Liver (tissue), 9 donors: Measurements from ENCODE around the gene KLHDC7B. TPM values are rescaled to one million over a fixed set of nuclear protein-coding genes. Genes with fewer than 3 reads are reported as not detected.

ENCODE experiments used
- DNase-seq: peaks from one replicate; pipeline ENCODE4 v3.0.0-alpha.2; 2017; ENCODE audit warnings: low spot score
- H3K27ac ChIP-seq, 2 donors: one replicate each; pipeline ENCODE4 v1.7.0; 2013; ENCODE audit warnings: inconsistent platforms in 2 of 2, low read length in 2 of 2, control low read depth in 1 of 2, low read depth in 1 of 2, mild to moderate bottlenecking in 1 of 2
- H3K27me3 ChIP-seq, 4 donors: one replicate each; pipeline versions ENCODE4 v1.6.1 to v1.7.0; 2013; ENCODE audit warnings: low read length in 3 of 4, inconsistent platforms in 1 of 4, mild to moderate bottlenecking in 1 of 4, moderate library complexity in 1 of 4; ENCODE audit not compliant: control insufficient read depth in 4 of 4, insufficient read depth in 4 of 4
- H3K36me3 ChIP-seq, 4 donors: one replicate each; pipeline versions ENCODE4 v1.6.1 to v1.7.0; 2013; ENCODE audit warnings: low read length in 3 of 4, mild to moderate bottlenecking in 3 of 4, low read depth in 1 of 4, moderate library complexity in 1 of 4; ENCODE audit not compliant: control insufficient read depth in 4 of 4, insufficient read depth in 3 of 4
- H3K4me1 ChIP-seq, 4 donors: one replicate each; pipeline versions ENCODE4 v1.6.1 to v1.7.0; 2013; ENCODE audit warnings: low read length in 3 of 4, mild to moderate bottlenecking in 3 of 4, moderate library complexity in 1 of 4; ENCODE audit not compliant: control insufficient read depth in 4 of 4, insufficient read depth in 4 of 4
- H3K4me3 ChIP-seq, 3 donors: one replicate each; pipeline versions ENCODE4 v1.6.1 to v1.7.0; 2013; ENCODE audit warnings: low read length in 3 of 3, control low read depth in 1 of 3, low read depth in 1 of 3, mild to moderate bottlenecking in 1 of 3
- H3K9ac ChIP-seq, 2 donors: one replicate each; pipeline ENCODE4 v1.7.0; 2013; ENCODE audit warnings: low read length in 2 of 2, mild to moderate bottlenecking in 2 of 2, moderate library complexity in 2 of 2, control low read depth in 1 of 2, low read depth in 1 of 2
- H3K9me3 ChIP-seq, 4 donors: one replicate each; pipeline versions ENCODE4 v1.6.1 to v1.7.0; 2013; ENCODE audit warnings: low read length in 3 of 4; ENCODE audit not compliant: control insufficient read depth in 4 of 4
- CTCF ChIP-seq: fragments of 150-350 bp; IDR thresholded peaks from 2 replicates; pipeline ENCODE4 v1.5.1; 2017; ENCODE audit warnings: improper control_type of control experiment, low read depth, low read length; ENCODE audit not compliant: missing input control
- FOXA1 ChIP-seq: IDR thresholded peaks from 2 replicates; pipeline ENCODE4 v1.6.1; 2016; ENCODE audit warnings: antibody characterized with exemption
- FOXA2 ChIP-seq: IDR thresholded peaks from 2 replicates; pipeline ENCODE4 v1.6.1; 2016; ENCODE audit warnings: antibody characterized with exemption
- GABPA ChIP-seq, 2 donors: IDR thresholded peaks in 1 of 2; conservative IDR thresholded peaks in 1 of 2; 2 replicates each; pipeline ENCODE4 v1.6.1; 2016; ENCODE audit warnings: antibody characterized with exemption in 2 of 2, mild to moderate bottlenecking in 1 of 2, moderate library complexity in 1 of 2
- HNF4A ChIP-seq, 2 donors: conservative IDR thresholded peaks; 2 replicates each; pipeline ENCODE4 v1.6.1; 2016; ENCODE audit warnings: antibody characterized with exemption in 2 of 2, mild to moderate bottlenecking in 2 of 2
- JUND ChIP-seq, 2 donors: IDR thresholded peaks; 2 replicates each; pipeline ENCODE4 v1.6.1; 2016; ENCODE audit warnings: antibody characterized with exemption in 2 of 2
- MAX ChIP-seq: IDR thresholded peaks from 2 replicates; pipeline ENCODE4 v1.6.1; 2016; ENCODE audit warnings: antibody characterized with exemption
- NR2F2 ChIP-seq: IDR thresholded peaks from 2 replicates; pipeline ENCODE4 v1.6.1; 2016; ENCODE audit warnings: antibody characterized with exemption
- RAD21 ChIP-seq, 2 donors: IDR thresholded peaks; 2 replicates each; pipeline ENCODE4 v1.6.1; 2016; ENCODE audit warnings: antibody characterized with exemption in 2 of 2, mild to moderate bottlenecking in 2 of 2
- SP1 ChIP-seq: IDR thresholded peaks from 2 replicates; pipeline ENCODE4 v1.6.1; 2018; ENCODE audit warnings: antibody characterized with exemption, mild to moderate bottlenecking
- TAF1 ChIP-seq: conservative IDR thresholded peaks from 2 replicates; pipeline ENCODE4 v1.6.1; 2016; ENCODE audit warnings: antibody characterized with exemption, mild to moderate bottlenecking
- YY1 ChIP-seq: IDR thresholded peaks from 2 replicates; pipeline ENCODE4 v1.6.1; 2016; ENCODE audit warnings: antibody characterized with exemption, mild to moderate bottlenecking
- WGBS: extraction: QIAGEN DNeasy Blood & Tissue Kit; methylation state at CpG from one replicate; pipeline ENCODE4 v1.1.7; 2013; 5-methylcytosine and 5-hydroxymethylcytosine counted together
- polyA plus RNA-seq, 2 donors: library from polyadenylated mRNA; stranded (reverse) in 1 of 2; unstranded in 1 of 2; fragments of 200-250 nt in 1 of 2; fragments of >200 nt in 1 of 2; fragmentation: Nextera tagmentation in 1 of 2; extraction: Ambion mirVana in 1 of 2; gene quantifications; one replicate each; pipeline versions ENCODE4 v1.2.1 to v1.2.3, GENCODE V29; 2013 to 2015
- total RNA-seq, 2 donors: library from RNA; depleted of rRNA; stranded (reverse); fragments of >200 nt; gene quantifications; one replicate each; pipeline ENCODE4 v1.2.3, GENCODE V29; 2014
- TF ChIP-seq, protein P1 (sequence below): IDR thresholded peaks from 2 replicates; pipeline ENCODE4 v1.6.1; 2016; ENCODE audit warnings: antibody characterized with exemption, mild to moderate bottlenecking
- donor health status: healthy.
- donor health status: healthy.
- donor health status: healthy.
- donor health status: healthy.
- donor health status: healthy.

Gene KLHDC7B
- total and polyA plus RNA-seq, 4 donors, result 0.08 to 0.16 (median 0.08) TPM; not detected in 1

DNA sequence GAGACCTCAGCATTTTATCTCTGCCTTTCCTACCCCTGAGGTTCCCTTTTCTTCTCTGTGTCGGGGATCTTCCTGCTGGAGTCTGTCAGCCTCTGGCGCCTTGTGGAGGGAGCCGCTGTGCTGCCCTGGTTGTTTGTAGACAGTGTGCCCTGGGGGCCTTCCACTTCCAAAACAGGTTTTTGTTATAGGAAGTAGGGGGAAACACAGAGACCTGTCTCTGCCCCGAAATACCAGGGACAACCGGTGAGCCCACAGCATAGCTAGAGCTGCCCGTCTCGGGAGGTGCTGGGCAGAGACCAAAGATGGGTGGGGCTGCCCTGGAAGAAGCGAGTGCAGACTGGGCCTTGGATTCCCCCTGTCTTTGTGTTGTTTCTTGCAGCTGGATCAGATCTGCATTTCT, 29.6 kb upstream of the KLHDC7B start:
- no peak for DNase-seq
- 94% methylated on average over 8 of the region's 8 CpGs for WGBS
- peaks cover 2 to 29% (median 8%) of the 10 kb centered on the region in 4 donors for H3K36me3 ChIP-seq
- H3K4me3 ChIP-seq, result no peak overlapping the region
- TF ChIP-seq GABPA (IDR thresholded peaks at IDR 0.05 in 1 of 2, conservative IDR thresholded peaks at IDR 0.05 in 1 of 2), result no peak
- no peak for TF ChIP-seq FOXA1
- TF ChIP-seq MAX, result no peak
- TF ChIP-seq, protein P1, sequence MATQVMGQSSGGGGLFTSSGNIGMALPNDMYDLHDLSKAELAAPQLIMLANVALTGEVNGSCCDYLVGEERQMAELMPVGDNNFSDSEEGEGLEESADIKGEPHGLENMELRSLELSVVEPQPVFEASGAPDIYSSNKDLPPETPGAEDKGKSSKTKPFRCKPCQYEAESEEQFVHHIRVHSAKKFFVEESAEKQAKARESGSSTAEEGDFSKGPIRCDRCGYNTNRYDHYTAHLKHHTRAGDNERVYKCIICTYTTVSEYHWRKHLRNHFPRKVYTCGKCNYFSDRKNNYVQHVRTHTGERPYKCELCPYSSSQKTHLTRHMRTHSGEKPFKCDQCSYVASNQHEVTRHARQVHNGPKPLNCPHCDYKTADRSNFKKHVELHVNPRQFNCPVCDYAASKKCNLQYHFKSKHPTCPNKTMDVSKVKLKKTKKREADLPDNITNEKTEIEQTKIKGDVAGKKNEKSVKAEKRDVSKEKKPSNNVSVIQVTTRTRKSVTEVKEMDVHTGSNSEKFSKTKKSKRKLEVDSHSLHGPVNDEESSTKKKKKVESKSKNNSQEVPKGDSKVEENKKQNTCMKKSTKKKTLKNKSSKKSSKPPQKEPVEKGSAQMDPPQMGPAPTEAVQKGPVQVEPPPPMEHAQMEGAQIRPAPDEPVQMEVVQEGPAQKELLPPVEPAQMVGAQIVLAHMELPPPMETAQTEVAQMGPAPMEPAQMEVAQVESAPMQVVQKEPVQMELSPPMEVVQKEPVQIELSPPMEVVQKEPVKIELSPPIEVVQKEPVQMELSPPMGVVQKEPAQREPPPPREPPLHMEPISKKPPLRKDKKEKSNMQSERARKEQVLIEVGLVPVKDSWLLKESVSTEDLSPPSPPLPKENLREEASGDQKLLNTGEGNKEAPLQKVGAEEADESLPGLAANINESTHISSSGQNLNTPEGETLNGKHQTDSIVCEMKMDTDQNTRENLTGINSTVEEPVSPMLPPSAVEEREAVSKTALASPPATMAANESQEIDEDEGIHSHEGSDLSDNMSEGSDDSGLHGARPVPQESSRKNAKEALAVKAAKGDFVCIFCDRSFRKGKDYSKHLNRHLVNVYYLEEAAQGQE, result no peak
- no peak for TF ChIP-seq YY1
- TF ChIP-seq FOXA2, result no peak
- TF ChIP-seq CTCF, result no peak
- no peak for TF ChIP-seq SP1
- no peak for TF ChIP-seq TAF1
- no peak for TF ChIP-seq JUND (IDR thresholded peaks at IDR 0.05)
- H3K9ac ChIP-seq, result no peak overlapping the region
- no peak overlapping the region for H3K27ac ChIP-seq
- H3K4me1 ChIP-seq, result no peaks in the 10 kb centered on the region
- no peaks in the 10 kb centered on the region for H3K9me3 ChIP-seq
- no peaks in the 10 kb centered on the region for H3K27me3 ChIP-seq

GRCh38 chr22:50516891-50517290, 28.8 kb upstream of the KLHDC7B start:
- no peak overlapping the region for H3K27ac ChIP-seq
- H3K9ac ChIP-seq, result no peak overlapping the region
- no peaks in the 10 kb centered on the region for H3K4me1 ChIP-seq
- TF ChIP-seq GABPA (IDR thresholded peaks at IDR 0.05 in 1 of 2, conservative IDR thresholded peaks at IDR 0.05 in 1 of 2) (no peak), MAX (no peak), RAD21 (IDR thresholded peaks at IDR 0.05) (no peak), FOXA1 (no peak), NR2F2 (no peak), HNF4A (conservative IDR thresholded peaks at IDR 0.05) (no peak), SP1 (no peak), JUND (IDR thresholded peaks at IDR 0.05) (no peak)
- H3K36me3 ChIP-seq, result peaks cover 2 to 37% (median 9%) of the 10 kb centered on the region in 4 donors
- DNase-seq, result no peak
- H3K9me3 ChIP-seq, result no peaks in the 10 kb centered on the region
- no peaks in the 10 kb centered on the region for H3K27me3 ChIP-seq
- 88% methylated on average over 16 of the region's 16 CpGs for WGBS
- no peak overlapping the region for H3K4me3 ChIP-seq
